TTC549 (cell line): ENCODE data around the gene ANGPTL7.
"Not testable (repeated sequence)": the region's sequence is repeated elsewhere in the genome, so short reads cannot be mapped to it uniquely, and the experiment has no call there.

Experiments
- FAIRE-seq: peaks from 2 replicates; lab custom pipeline; 2012; peaks lifted over from hg19 to GRCh38; lab: Jason Lieb, UNC

Gene ANGPTL7

DNA sequence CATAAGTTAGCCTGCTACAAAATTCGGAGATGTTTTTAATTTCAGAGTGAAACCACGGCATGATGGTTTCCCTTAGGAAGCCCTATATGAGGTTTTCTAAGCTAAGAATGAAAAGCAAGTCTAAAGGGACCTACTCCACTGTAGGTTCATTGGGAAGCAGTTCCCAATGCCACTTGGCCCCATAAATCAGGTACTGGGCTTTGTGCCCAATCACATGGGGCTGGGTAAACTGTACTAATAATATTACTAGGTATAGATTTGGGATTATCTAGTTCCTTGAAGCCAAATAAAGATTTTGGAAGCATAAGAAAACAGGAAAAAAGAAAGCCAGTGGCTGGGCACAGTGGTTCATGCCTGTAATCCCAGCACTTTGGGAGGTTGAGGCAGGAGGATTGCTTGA lies 19.1 kb upstream of the ANGPTL7 start:
- no peak for FAIRE-seq

DNA sequence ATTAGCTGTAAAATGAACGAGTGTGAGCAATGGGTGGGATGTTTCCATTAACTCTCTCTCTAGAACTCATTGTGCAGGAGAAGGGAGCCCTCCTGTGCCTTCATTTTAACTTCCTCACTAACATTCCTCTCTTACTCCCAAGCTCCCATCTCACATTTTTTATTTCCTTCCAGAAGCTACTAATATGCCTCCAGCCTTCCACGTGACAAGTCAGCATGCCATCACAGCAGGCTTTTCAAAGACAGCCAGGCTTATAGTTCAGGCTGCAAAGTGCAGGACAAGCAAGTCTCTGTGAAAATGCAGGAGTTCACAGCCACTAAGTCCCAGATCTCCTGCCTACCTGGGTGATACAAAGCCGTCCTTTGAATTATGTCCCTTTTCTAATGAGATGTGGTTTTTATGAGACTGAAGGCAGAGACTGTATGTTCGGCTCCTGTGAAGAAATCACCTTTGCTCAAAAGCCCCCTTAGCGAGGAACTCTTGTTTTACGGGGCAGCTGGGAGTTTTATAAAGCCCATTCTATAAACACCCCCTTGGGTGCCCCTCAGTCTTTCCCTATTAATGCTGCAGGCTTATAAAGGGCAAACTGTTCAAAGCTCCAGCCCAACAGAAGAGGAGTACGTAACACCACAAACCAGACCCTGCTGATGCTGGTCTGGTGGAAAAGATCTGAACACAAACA lies 14.8 kb upstream of the ANGPTL7 start:
- FAIRE-seq = no peak

GRCh38 chr1:11175461-11175860 lies 13.7 kb upstream of the ANGPTL7 start:
- FAIRE-seq = no peak

GRCh38 chr1:11176081-11176706 lies 13.0 kb upstream of the ANGPTL7 start:
- no peak for FAIRE-seq

- FAIRE-seq = no peak
Measured at GRCh38 chr1:11178021-11179015, 10.8 kb upstream of the ANGPTL7 start.

DNA sequence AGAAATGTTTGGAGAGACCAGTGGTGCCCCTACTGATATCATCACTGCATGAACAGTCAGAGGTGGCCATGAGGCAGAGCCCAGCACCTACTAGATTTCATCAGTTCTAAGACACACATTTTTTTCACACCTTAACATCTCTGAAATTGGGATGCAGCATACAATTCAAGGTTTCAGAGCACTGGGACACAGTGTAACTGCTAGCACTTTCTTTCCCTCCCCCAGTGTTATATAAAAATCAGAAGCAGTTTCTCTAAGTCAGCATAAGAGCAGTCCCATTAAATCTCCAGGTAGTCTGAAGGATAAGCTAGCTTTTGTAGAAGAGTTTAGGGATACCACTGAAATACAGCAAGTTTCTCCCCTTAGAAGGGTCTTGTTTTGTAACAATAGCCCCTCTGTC lies 10.0 kb upstream of the ANGPTL7 start:
- FAIRE-seq = no peak

DNA sequence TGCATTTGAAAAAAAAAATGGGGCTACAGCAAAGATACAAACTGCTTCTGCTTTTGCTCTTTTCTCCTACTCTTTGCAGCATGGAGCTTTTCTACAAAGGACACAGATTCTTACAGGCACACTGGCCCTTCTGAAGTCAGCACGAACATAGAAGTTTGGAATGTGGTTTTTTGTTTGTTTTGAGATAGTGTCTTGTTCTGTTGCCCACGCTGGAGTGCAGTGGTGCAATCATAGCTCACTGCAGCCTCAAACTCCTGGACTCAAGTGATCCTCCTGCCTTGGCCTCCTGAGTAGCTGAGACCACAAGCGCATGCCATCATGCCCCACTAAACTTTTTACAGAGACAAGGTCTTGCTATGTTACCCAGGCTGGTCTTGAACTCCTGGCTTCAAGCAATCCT lies 9.4 kb upstream of the ANGPTL7 start:
- FAIRE-seq = not testable (repeated sequence)

GRCh38 chr1:11180342-11180744 lies 8.8 kb upstream of the ANGPTL7 start:
- no peak for FAIRE-seq

- FAIRE-seq = no peak
Measured at GRCh38 chr1:11182884-11183283, 6.3 kb upstream of the ANGPTL7 start.

DNA sequence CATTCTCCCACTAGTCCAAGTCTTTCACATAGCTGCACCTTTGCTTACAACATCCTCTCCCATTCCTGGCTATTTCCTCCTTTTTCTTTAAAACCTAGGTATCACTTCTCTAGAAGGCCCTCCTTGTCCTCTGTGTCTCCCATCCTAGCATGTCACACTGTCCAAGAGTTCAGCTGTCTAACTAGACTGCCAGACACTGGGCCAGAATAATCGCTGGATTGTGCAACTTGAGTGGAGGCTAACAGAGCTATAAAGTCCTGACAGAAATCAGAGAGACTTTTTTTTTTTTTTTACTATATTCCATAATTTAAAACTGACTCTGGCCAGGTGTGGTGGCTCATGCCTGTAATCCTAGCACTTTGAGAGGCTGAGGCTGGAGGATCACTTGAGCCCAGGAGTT lies 4.2 kb upstream of the ANGPTL7 start:
- FAIRE-seq = no peak

- FAIRE-seq = no peak
Measured at GRCh38 chr1:11187000-11187399, 2.2 kb upstream of the ANGPTL7 start.

- no peak for FAIRE-seq
Measured at GRCh38 chr1:11187494-11187893, 1.7 kb upstream of the ANGPTL7 start.

GRCh38 chr1:11187931-11188330 lies 1.2 kb upstream of the ANGPTL7 start:
- FAIRE-seq = no peak

GRCh38 chr1:11188381-11188780 lies 774 bp upstream of the ANGPTL7 start:
- no peak for FAIRE-seq

DNA sequence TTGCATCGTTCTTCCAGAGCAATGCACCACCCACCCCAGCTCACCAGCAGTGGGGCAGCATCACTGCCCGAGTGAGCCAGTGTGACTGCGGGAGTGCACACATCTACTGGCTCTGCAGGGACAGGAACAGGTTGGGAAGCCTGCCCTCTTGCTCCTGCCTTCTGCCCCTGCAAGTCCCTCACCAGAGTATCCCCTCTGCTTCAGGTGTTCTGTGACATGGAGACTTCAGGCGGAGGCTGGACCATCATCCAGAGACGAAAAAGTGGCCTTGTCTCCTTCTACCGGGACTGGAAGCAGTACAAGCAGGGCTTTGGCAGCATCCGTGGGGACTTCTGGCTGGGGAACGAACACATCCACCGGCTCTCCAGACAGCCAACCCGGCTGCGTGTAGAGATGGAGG lies 4.2 kb downstream of the ANGPTL7 start:
- no peak for FAIRE-seq

DNA sequence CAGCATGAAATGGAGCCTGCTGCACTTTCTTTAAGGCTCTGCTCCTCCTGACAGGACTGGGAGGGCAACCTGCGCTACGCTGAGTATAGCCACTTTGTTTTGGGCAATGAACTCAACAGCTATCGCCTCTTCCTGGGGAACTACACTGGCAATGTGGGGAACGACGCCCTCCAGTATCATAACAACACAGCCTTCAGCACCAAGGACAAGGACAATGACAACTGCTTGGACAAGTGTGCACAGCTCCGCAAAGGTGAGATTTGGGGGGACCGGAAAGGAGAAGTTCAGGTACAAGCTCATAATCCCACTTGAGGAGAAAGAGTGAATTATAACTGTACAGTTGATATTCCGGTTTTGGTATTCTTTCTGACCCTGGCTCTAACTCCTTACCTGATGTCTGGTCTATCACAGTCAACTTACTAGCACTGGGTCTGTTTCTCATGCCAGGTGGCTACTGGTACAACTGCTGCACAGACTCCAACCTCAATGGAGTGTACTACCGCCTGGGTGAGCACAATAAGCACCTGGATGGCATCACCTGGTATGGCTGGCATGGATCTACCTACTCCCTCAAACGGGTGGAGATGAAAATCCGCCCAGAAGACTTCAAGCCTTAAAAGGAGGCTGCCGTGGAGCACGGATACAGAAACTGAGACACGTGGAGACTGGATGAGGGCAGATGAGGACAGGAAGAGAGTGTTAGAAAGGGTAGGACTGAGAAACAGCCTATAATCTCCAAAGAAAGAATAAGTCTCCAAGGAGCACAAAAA lies 5.4 kb downstream of the ANGPTL7 start:
- no peak for FAIRE-seq

- FAIRE-seq = no peak
Measured at GRCh38 chr1:11196945-11197344, 7.8 kb downstream of the ANGPTL7 start.

DNA sequence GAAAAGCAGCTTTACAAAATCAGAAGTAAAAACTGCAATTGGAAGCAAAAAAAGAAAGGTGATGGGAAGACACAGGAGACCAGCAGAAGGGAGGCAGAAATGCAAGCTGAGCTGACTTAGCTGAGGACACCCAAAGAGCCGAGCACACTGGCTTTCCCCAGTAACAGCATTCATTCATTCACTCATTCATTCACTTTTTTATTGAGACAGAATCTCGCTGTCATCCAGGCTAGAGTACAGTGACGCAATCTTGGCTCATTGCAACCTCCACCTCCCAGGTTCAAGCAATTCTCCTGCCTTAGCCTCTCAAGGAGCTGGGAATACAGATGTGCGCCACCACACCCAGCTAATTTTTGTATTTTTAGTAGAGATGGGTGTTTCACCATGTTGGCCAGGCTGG lies 8.2 kb downstream of the ANGPTL7 start:
- no peak for FAIRE-seq

- no peak for FAIRE-seq
Measured at GRCh38 chr1:11198257-11198656, 9.1 kb downstream of the ANGPTL7 start.

GRCh38 chr1:11198851-11199594 lies 9.9 kb downstream of the ANGPTL7 start:
- FAIRE-seq = no peak

DNA sequence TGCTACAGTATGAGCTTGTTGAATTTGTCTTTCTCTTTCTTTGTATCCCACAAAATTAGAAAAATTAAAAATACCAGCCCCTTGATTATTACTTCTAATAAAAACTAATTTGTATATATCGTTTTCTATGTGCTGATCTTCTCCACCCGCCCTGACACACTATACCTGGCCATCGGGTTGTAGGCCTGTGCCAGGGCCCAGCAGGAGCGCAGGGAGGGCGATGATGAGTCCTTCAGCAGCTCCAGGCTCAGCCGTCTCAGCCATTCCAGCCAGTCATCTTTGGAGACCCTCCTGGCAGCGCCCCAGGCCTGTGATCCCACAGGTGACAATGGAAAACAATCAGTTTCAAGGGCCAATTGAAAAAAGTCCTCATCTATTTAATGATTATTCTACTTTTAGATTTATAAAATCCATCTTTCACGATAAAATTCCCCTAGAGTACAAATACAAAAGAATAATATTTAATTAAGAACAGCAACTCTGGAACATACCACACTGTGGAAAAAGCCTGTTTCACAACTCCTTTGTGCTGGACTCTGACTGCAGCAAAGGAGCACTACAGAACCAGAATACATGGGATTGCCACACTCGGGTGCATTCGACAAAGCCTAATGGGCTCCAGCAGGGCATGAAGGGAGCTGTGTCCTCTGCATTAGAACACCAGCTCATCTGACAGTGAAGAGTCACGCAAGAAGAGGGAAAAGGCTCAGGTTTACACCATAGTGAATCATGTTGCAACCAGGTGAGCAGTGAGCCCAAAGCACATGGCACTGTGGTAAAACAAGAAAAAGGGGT lies 15.4 kb downstream of the ANGPTL7 start:
- no peak for FAIRE-seq
